HepG2 (cell line): ENCODE data around the gene GSTM2. TPM values are rescaled to one million over a fixed set of nuclear protein-coding genes. Genes with fewer than 3 reads are reported as not detected.
"Not testable (repeated sequence)": the region's sequence is repeated elsewhere in the genome, so short reads cannot be mapped to it uniquely, and the experiment has no call there.

Source experiments
- ATAC-seq: fragments of 200-7000 bp; cut with Tn5 transposase; 3 replicates; pipeline ENCODE4 v1.9.1; 2020; ENCODE audit warnings: mild to moderate bottlenecking, moderate library complexity
- BruUV-seq: library from RNA; stranded (reverse); fragments of 400-500 nt; replicated peaks from 2 replicates; lab custom pipeline; 2021; lab: Mats Ljungman, UMichigan
- CTCF ChIA-PET: fragments of 300-600 bp; formaldehyde crosslinking; extraction: SDS; loops from one replicate; lab custom pipeline; 2021; ENCODE audit warnings: low total read pairs, inconsistent platforms, low intra/inter-chr PET ratio; lab: Yijun Ruan, JAX
- POLR2A ChIA-PET: fragments of 350-600 bp; sonication (Branson Sonifier 250); formaldehyde crosslinking; loops from one replicate; lab custom pipeline; 2020; ENCODE audit warnings: antibody characterized with exemption, inconsistent platforms; lab: Yijun Ruan, JAX
- DNase-seq: peaks from one replicate; pipeline ENCODE4 v3.0.0-alpha.2; 2015; ENCODE audit warnings: low spot score
- FAIRE-seq: peaks from 3 replicates; lab custom pipeline; 2011; peaks lifted over from hg19 to GRCh38; lab: Jason Lieb, UNC
- H2AFZ ChIP-seq: one replicate; pipeline ENCODE4 v1.6.1; 2011; ENCODE audit warnings: low read length, inconsistent platforms
- H3K27ac ChIP-seq: fragments of 300-600 bp; 3 replicates; pipeline ENCODE4 v1.8.0; 2011; ENCODE audit warnings: mixed run types, mild to moderate bottlenecking, mixed read lengths, low read length, inconsistent platforms; ENCODE audit not compliant: insufficient read depth; ENCODE audit errors: extremely low read length
- H3K27me3 ChIP-seq, 2 experiments: fragments of 200-600 bp in 1 of 2; 2 replicates in 1 of 2; 3 replicates in 1 of 2; pipeline versions ENCODE4 v1.6.0 to v1.8.0; 2011; ENCODE audit warnings: low read length in 2 of 2, mild to moderate bottlenecking in 2 of 2, moderate library complexity in 2 of 2, inconsistent platforms in 1 of 2; ENCODE audit not compliant: insufficient read depth in 2 of 2, control insufficient read depth in 1 of 2
- H3K36me3 ChIP-seq, 2 experiments: fragments of 200-600 bp in 1 of 2; replicated peaks in 1 of 2; 2 replicates in 1 of 2; 3 replicates in 1 of 2; pipeline versions ENCODE4 v1.5.1 to v1.8.0; 2011; ENCODE audit warnings: low read length in 2 of 2, inconsistent platforms in 1 of 2; ENCODE audit not compliant: insufficient read depth in 2 of 2, control insufficient read depth in 1 of 2
- H3K4me1 ChIP-seq: 2 replicates; pipeline ENCODE4 v1.5.1; 2012; ENCODE audit warnings: low read length, inconsistent platforms; ENCODE audit not compliant: insufficient read depth
- H3K4me2 ChIP-seq: 2 replicates; pipeline ENCODE4 v1.6.0; 2011; ENCODE audit warnings: low read depth, low read length, inconsistent platforms
- H3K4me3 ChIP-seq, 3 experiments: fragments of 200-600 bp in 1 of 3; sonication (generic), shearing (Covaris generic) in 1 of 3; replicated peaks in 1 of 3; 2 replicates each; pipeline ENCODE4 v1.5.1; 2011 to 2016; ENCODE audit warnings: low read length in 3 of 3, inconsistent platforms in 2 of 3, low read depth in 2 of 3, mild to moderate bottlenecking in 2 of 3, control low read depth in 1 of 3, mixed read lengths in 1 of 3; ENCODE audit not compliant: insufficient read depth in 1 of 3
- H3K79me2 ChIP-seq: one replicate; pipeline ENCODE4 v1.6.1; 2011; ENCODE audit warnings: low read length, inconsistent platforms; ENCODE audit not compliant: insufficient read depth
- H3K9ac ChIP-seq: 2 replicates; pipeline ENCODE4 v1.6.0; 2011; ENCODE audit warnings: mild to moderate bottlenecking, low read depth, low read length, inconsistent platforms; ENCODE audit not compliant: insufficient read depth
- H3K9me3 ChIP-seq: 2 replicates; pipeline ENCODE4 v1.5.1; 2012; ENCODE audit warnings: mild to moderate bottlenecking, low read length
- H4K20me1 ChIP-seq: 2 replicates; pipeline ENCODE4 v1.6.0; 2011; ENCODE audit warnings: inconsistent platforms, mild to moderate bottlenecking, low read length, moderate library complexity; ENCODE audit not compliant: insufficient read depth
- ATAD3A ChIP-seq: sonication (generic); formaldehyde crosslinking; IDR thresholded peaks from 2 replicates; pipeline ENCODE4 v1.4.0; 2020; ENCODE audit warnings: missing genetic modification reagents
- DR1 ChIP-seq: sonication (generic); formaldehyde crosslinking; IDR thresholded peaks from 2 replicates; pipeline ENCODE4 v1.8.0; 2021; ENCODE audit warnings: mild to moderate bottlenecking, missing genetic modification reagents, inconsistent platforms
- ETV6 ChIP-seq: sonication (generic); formaldehyde crosslinking; conservative IDR thresholded peaks from 2 replicates; pipeline ENCODE4 v1.4.0; 2020; ENCODE audit warnings: missing genetic modification reagents
- FOXJ3 ChIP-seq: sonication (generic); formaldehyde crosslinking; IDR thresholded peaks from 2 replicates; pipeline ENCODE4 v1.4.0; 2020; ENCODE audit warnings: missing genetic modification reagents, mild to moderate bottlenecking, borderline replicate concordance
- FOXK2 ChIP-seq: fragments of 450-650 bp; IDR thresholded peaks from 2 replicates; pipeline ENCODE4 v1.6.1; 2016
- GABPB1 ChIP-seq: IDR thresholded peaks from 2 replicates; pipeline ENCODE4 v1.6.1; 2016; ENCODE audit warnings: mild to moderate bottlenecking, missing genetic modification reagents, moderate library complexity, missing compliant biosample characterization
- HES4 ChIP-seq: sonication (generic); formaldehyde crosslinking; IDR thresholded peaks from 2 replicates; pipeline ENCODE4 v1.9.0; 2021; ENCODE audit warnings: mild to moderate bottlenecking, missing genetic modification reagents, borderline replicate concordance
- MXD4 ChIP-seq: IDR thresholded peaks from 2 replicates; pipeline ENCODE4 v1.6.1; 2016; ENCODE audit warnings: mild to moderate bottlenecking, missing biosample characterization, missing genetic modification reagents
- NPAS2 ChIP-seq: sonication (generic); formaldehyde crosslinking; IDR thresholded peaks from 2 replicates; pipeline ENCODE4 v1.8.0; 2022; ENCODE audit warnings: mild to moderate bottlenecking, missing genetic modification reagents, borderline replicate concordance
- PAX8 ChIP-seq: sonication (generic); formaldehyde crosslinking; IDR thresholded peaks from 2 replicates; pipeline ENCODE4 v1.8.0; 2022; ENCODE audit warnings: mild to moderate bottlenecking, missing genetic modification reagents, borderline replicate concordance
- POLR2G ChIP-seq: fragments of 200-400 bp; formaldehyde crosslinking; IDR thresholded peaks from 2 replicates; pipeline ENCODE4 v1.6.1; 2018; ENCODE audit warnings: mild to moderate bottlenecking, low read depth, low read length, moderate library complexity
- RAD51 ChIP-seq: fragments of 450-650 bp; IDR thresholded peaks from 2 replicates; pipeline ENCODE4 v1.6.1; 2016; ENCODE audit warnings: borderline replicate concordance
- RFX1 ChIP-seq: fragments of 450-650 bp; IDR thresholded peaks from 2 replicates; pipeline ENCODE4 v1.6.1; 2017
- SKI ChIP-seq: fragments of 450-650 bp; IDR thresholded peaks from one replicate; pipeline ENCODE4 v1.6.1; 2018; ENCODE audit warnings: mild to moderate bottlenecking; ENCODE audit not compliant: partially characterized antibody
- SOX6 ChIP-seq, 2 experiments: fragments of 450-650 bp in 1 of 2; sonication (generic) in 1 of 2; formaldehyde crosslinking in 1 of 2; IDR thresholded peaks; 2 replicates each; pipeline versions ENCODE4 v1.4.0 to v1.6.1; 2017 to 2020; ENCODE audit warnings: antibody characterized with exemption in 1 of 2, mild to moderate bottlenecking in 1 of 2, missing genetic modification reagents in 1 of 2
- ZNF143 ChIP-seq: sonication (generic); formaldehyde crosslinking; IDR thresholded peaks from 2 replicates; pipeline ENCODE4 v1.4.0; 2020; ENCODE audit warnings: missing genetic modification reagents
- WGBS: methylation state at CpG from one replicate; pipeline ENCODE4 v1.1.6; 2017; ENCODE audit warnings: low lambda C conversion rate; 5-methylcytosine and 5-hydroxymethylcytosine counted together
- in situ Hi-C: cut with HindIII; loops from 2 replicates; pipeline ENCODE4 v1.10.0; 2017; ENCODE audit warnings: low pct_unique_long_range_greater_than_20kb; ENCODE audit not compliant: extremely low pct_ligation_motif_present
- intact Hi-C: fragments of 100-400 bp; cut with micrococcal nuclease; formaldehyde crosslinking; loops from one replicate; pipeline ENCODE4 v1.10.0; 2022; ENCODE audit not compliant: unreplicated experiment
- polyA plus RNA-seq, 8 experiments: library from polyadenylated mRNA; depleted of rRNA in 3 of 8; stranded (reverse) in 7 of 8; unstranded in 1 of 8; fragments of >200 nt; fragmentation: Illumina TruSeq in 4 of 8; extraction: Trizol in 4 of 8; gene quantifications; 2 replicates each; pipeline versions ENCODE4 v1.2.1 to v1.2.3, GENCODE V29; 2011 to 2016; ENCODE audit warnings: low read depth in 4 of 8, missing spikeins in 1 of 8, mixed read lengths in 1 of 8; ENCODE audit not compliant: insufficient read depth in 1 of 8
- total RNA-seq, 5 experiments: library from RNA; depleted of rRNA; stranded (reverse); fragments of >200 nt; fragmentation: Illumina TruSeq; extraction: Trizol; gene quantifications; 2 replicates each; pipeline ENCODE4 v1.2.3, GENCODE V29; 2016; ENCODE audit warnings: low read depth in 1 of 5
- TF ChIP-seq, protein P1 (sequence below): sonication (generic); formaldehyde crosslinking; IDR thresholded peaks from 2 replicates; pipeline ENCODE4 v1.4.0; 2020; ENCODE audit warnings: missing genetic modification reagents, mild to moderate bottlenecking, borderline replicate concordance

The GSTM2 gene
- total and polyA plus RNA-seq, 2 of the 13 experiments (the other 11 are each of a cell fraction or from before 2014, with no cell fraction given), result 7.0 to 15.0 TPM

DNA sequence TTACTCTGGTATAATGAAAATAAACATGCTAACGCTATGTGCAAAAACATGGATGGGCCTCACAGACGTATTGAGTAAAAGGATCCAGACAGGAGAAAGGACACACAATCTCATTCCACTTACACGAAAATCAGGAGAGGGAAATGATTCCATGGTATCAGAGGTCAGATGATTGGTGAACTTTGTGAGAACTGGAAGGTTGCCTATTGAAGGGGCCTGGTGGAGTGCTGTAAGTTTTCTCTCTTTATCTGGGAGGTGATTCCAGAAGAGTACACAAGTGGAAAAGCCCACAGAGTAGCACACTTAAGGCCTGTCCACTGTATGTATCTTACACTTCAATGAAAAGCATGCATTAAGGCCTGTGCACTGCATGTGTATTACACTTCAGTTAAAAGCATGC, 9.6 kb downstream of the GSTM2 start:
- H3K27ac ChIP-seq, result no peak overlapping the region
- FAIRE-seq (no peak), ATAC-seq (no peak), DNase-seq (no peak)
- intact Hi-C loops (no loop called here), in situ Hi-C loops (no loop called here)
- no peaks in the 10 kb centered on the region for H3K4me1 ChIP-seq
- H3K9ac ChIP-seq, result no peak overlapping the region
- H3K9me3 ChIP-seq, result no peaks in the 10 kb centered on the region
- TF ChIP-seq HES4 (CRISPR knock-in tag) (no peak), PAX8 (no peak), GABPB1 (CRISPR knock-in tag) (no peak), SOX6 (IDR thresholded peaks at IDR 0.05) (no peak), SOX6 (CRISPR knock-in tag; IDR thresholded peaks at IDR 0.05) (no peak), NPAS2 (no peak), RAD51 (no peak), FOXJ3 (CRISPR knock-in tag) (no peak), ETV6 (CRISPR knock-in tag) (no peak), POLR2G (no peak), ATAD3A (CRISPR knock-in tag) (no peak), FOXK2 (no peak), MXD4 (CRISPR knock-in tag) (no peak), ZNF143 (CRISPR knock-in tag) (no peak), RFX1 (no peak), SKI (no peak), DR1 (CRISPR knock-in tag) (no peak)
- TF ChIP-seq, protein P1, sequence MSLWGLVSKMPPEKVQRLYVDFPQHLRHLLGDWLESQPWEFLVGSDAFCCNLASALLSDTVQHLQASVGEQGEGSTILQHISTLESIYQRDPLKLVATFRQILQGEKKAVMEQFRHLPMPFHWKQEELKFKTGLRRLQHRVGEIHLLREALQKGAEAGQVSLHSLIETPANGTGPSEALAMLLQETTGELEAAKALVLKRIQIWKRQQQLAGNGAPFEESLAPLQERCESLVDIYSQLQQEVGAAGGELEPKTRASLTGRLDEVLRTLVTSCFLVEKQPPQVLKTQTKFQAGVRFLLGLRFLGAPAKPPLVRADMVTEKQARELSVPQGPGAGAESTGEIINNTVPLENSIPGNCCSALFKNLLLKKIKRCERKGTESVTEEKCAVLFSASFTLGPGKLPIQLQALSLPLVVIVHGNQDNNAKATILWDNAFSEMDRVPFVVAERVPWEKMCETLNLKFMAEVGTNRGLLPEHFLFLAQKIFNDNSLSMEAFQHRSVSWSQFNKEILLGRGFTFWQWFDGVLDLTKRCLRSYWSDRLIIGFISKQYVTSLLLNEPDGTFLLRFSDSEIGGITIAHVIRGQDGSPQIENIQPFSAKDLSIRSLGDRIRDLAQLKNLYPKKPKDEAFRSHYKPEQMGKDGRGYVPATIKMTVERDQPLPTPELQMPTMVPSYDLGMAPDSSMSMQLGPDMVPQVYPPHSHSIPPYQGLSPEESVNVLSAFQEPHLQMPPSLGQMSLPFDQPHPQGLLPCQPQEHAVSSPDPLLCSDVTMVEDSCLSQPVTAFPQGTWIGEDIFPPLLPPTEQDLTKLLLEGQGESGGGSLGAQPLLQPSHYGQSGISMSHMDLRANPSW (CRISPR knock-in tag), result no peak
- CTCF ChIA-PET, result no interaction called here
- H3K27me3 ChIP-seq, result no peaks in the 10 kb centered on the region; a peak in 1 of 5 replicates
- no peak overlapping the region for H3K4me2 ChIP-seq
- WGBS, result 61% methylated on average over 3 of the region's 3 CpGs
- no TSS peak for BruUV-seq
- H3K4me3 ChIP-seq, result no peak overlapping the region
- no peaks in the 10 kb centered on the region for H3K36me3 ChIP-seq
- POLR2A ChIA-PET, result no interaction called here
- H2AFZ ChIP-seq, result no peak overlapping the region
- no peaks in the 10 kb centered on the region for H3K79me2 ChIP-seq
- no peaks in the 10 kb centered on the region for H4K20me1 ChIP-seq

DNA sequence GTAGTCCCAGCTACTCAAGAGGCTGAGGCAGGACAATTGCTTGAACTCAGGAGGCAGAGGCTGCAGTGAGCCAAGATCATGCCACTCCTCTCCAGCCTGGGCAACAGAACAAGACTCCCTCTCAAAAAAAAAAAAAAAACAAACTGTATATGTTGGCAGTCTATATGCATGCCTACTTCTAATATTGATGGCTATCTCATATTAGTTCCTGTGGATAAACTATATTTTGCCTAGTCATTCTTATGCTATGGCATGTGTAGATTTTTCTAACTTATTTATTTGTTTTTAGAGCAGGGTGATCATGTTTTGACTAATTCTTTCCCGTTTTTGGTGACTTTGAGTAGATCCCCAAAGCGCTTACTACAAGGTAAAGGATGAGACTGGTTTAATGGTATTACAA, 10.8 kb downstream of the GSTM2 start:
- FAIRE-seq, ATAC-seq, DNase-seq, H3K79me2 ChIP-seq, BruUV-seq, H4K20me1 ChIP-seq, intact Hi-C loops, POLR2A ChIA-PET, H3K27ac ChIP-seq, H3K4me3 ChIP-seq, H3K4me2 ChIP-seq, H3K4me1 ChIP-seq, H3K9ac ChIP-seq, CTCF ChIA-PET, H3K9me3 ChIP-seq, H2AFZ ChIP-seq, in situ Hi-C loops, H3K27me3 ChIP-seq, H3K36me3 ChIP-seq: not testable (repeated sequence)
- 45% methylated on average over 2 of the region's 2 CpGs for WGBS
